GM12865 (cell line): ENCODE results near the gene LRRC2.

Source experiments
- DNase-seq: peaks from one replicate; pipeline ENCODE4 v3.0.0; 2010; ENCODE audit warnings: low read depth
- H3K4me3 ChIP-seq: 2 replicates; pipeline ENCODE4 v1.5.1; 2011; ENCODE audit warnings: mild to moderate bottlenecking, low read depth, low read length, control low read depth
- CTCF ChIP-seq: IDR thresholded peaks from 2 replicates; pipeline ENCODE4 v1.5.1; 2011; ENCODE audit warnings: low read length, control low read depth, low read depth, inconsistent platforms; ENCODE audit not compliant: insufficient read depth; ENCODE audit errors: missing control alignments

LRRC2 gene

GRCh38 chr3:46609212-46609721 lies 43.2 kb upstream of the LRRC2 start:
- no peak overlapping the region for H3K4me3 ChIP-seq
- no peak for DNase-seq
- TF ChIP-seq CTCF = no peak

- peak; percentile 8 for TF ChIP-seq CTCF
- peak; percentile 11 for DNase-seq
- H3K4me3 ChIP-seq = no peak overlapping the region
Measured at GRCh38 chr3:46607603-46608028, 41.5 kb upstream of the LRRC2 start.

GRCh38 chr3:46604127-46604526 lies 38.0 kb upstream of the LRRC2 start:
- TF ChIP-seq CTCF = no peak
- H3K4me3 ChIP-seq = no peak overlapping the region
- DNase-seq = no peak

GRCh38 chr3:46603446-46604046 lies 37.4 kb upstream of the LRRC2 start:
- TF ChIP-seq CTCF = no peak

GRCh38 chr3:46599590-46599989 lies 33.5 kb upstream of the LRRC2 start:
- DNase-seq = no peak
- no peak overlapping the region for H3K4me3 ChIP-seq
- TF ChIP-seq CTCF = no peak

More at GRCh38 chr3:46603446-46604046, 37.4 kb upstream of the LRRC2 start:
- DNase-seq = no peak
- H3K4me3 ChIP-seq = no peak overlapping the region

- TF ChIP-seq CTCF = no peak
- DNase-seq = no peak
- H3K4me3 ChIP-seq = no peak overlapping the region
Measured at GRCh38 chr3:46595819-46596314, 29.8 kb upstream of the LRRC2 start.

- no peak for DNase-seq
- no peak for TF ChIP-seq CTCF
- H3K4me3 ChIP-seq = no peak overlapping the region
Measured at GRCh38 chr3:46594723-46595122, 28.6 kb upstream of the LRRC2 start.
